Natural killer cell treated with Interleukin-12 subunit alpha and Interleukin-12 subunit beta and Interleukin-15 and Interleukin-18, amount 100 ng/mL, for 72 hours (primary cell): ENCODE measurements around the gene PLA2G4D. TPM values are rescaled to one million over a fixed set of nuclear protein-coding genes. Genes with fewer than 3 reads are reported as not detected.
"Not testable (repeated sequence)": the region's sequence is repeated elsewhere in the genome, so short reads cannot be mapped to it uniquely, and the experiment has no call there.

ENCODE experiments used
- ATAC-seq, 2 donors: fragments of 150-1000 bp; cut with Tn5 transposase in 1 of 2; sonication (Bioruptor Pico), chemical (Tn5 transposase) in 1 of 2; 2 replicates each; pipeline ENCODE4 v1.10.0; 2021
- DNase-seq: peaks from one replicate; pipeline ENCODE4 v3.0.0; 2022; ENCODE audit warnings: low spot score
- H3K27ac Mint-ChIP-seq, 2 donors: 1 replicate in 1 of 2; 2 replicates in 1 of 2; pipeline ENCODE4 v1.8.0; 2022; ENCODE audit warnings: mixed read lengths in 2 of 2, mild to moderate bottlenecking in 1 of 2, moderate library complexity in 1 of 2
- H3K27me3 Mint-ChIP-seq, 2 donors: 1 replicate in 1 of 2; 2 replicates in 1 of 2; pipeline ENCODE4 v1.8.0; 2022; ENCODE audit warnings: mixed read lengths in 2 of 2
- H3K36me3 Mint-ChIP-seq: one replicate; pipeline ENCODE4 v1.8.0; 2022; ENCODE audit warnings: mixed read lengths
- H3K4me1 Mint-ChIP-seq, 2 donors: 1 replicate in 1 of 2; 2 replicates in 1 of 2; pipeline ENCODE4 v1.8.0; 2022; ENCODE audit warnings: low read depth in 2 of 2, mixed read lengths in 2 of 2, mild to moderate bottlenecking in 1 of 2
- H3K4me3 Mint-ChIP-seq: one replicate; pipeline ENCODE4 v1.8.0; 2022; ENCODE audit warnings: mixed read lengths
- H3K9me3 Mint-ChIP-seq: 2 replicates; pipeline ENCODE4 v1.8.0; 2022; ENCODE audit warnings: mixed read lengths
- total RNA-seq, 2 donors: library from RNA; stranded (reverse); gene quantifications; one replicate each; pipeline ENCODE4 v1.2.3, GENCODE V29; 2022

PLA2G4D gene
- total RNA-seq, 2 donors from 2014 or later, result not detected

GRCh38 chr15:42110367-42110766 lies 16.0 kb upstream of the PLA2G4D start:
- no peak for DNase-seq
- H3K27ac Mint-ChIP-seq, result no peak overlapping the region
- no peak for ATAC-seq
- no peaks in the 10 kb centered on the region for H3K9me3 Mint-ChIP-seq
- H3K36me3 Mint-ChIP-seq, result no peaks in the 10 kb centered on the region
- H3K4me1 Mint-ChIP-seq, result no peaks in the 10 kb centered on the region
- H3K27me3 Mint-ChIP-seq, result peaks cover 30 to 50% of the 10 kb centered on the region in 2 donors
- no peak overlapping the region for H3K4me3 Mint-ChIP-seq

- Mint-ChIP-seq H3K36me3 (no peaks in the 10 kb centered on the region), H3K9me3 (no peaks in the 10 kb centered on the region), H3K4me1 (no peaks in the 10 kb centered on the region), H3K27me3 (peaks cover 26 to 49% of the 10 kb centered on the region in 2 donors), H3K27ac (no peak overlapping the region), H3K4me3 (no peak overlapping the region)
- DNase-seq, result no peak
- no peak for ATAC-seq
Measured at GRCh38 chr15:42108806-42109205, 14.4 kb upstream of the PLA2G4D start.

GRCh38 chr15:42108189-42108588 lies 13.8 kb upstream of the PLA2G4D start:
- Mint-ChIP-seq H3K27ac (no peak overlapping the region), H3K36me3 (no peaks in the 10 kb centered on the region), H3K4me3 (no peak overlapping the region), H3K9me3 (no peaks in the 10 kb centered on the region), H3K27me3 (peaks cover 22 to 43% of the 10 kb centered on the region in 2 donors), H3K4me1 (no peaks in the 10 kb centered on the region)
- ATAC-seq (no peak), DNase-seq (no peak)

- DNase-seq (no peak), ATAC-seq (peak in 1 of 2 donors; percentile 27)
- Mint-ChIP-seq H3K4me3 (no peak overlapping the region), H3K27me3 (peaks cover 22 to 39% of the 10 kb centered on the region in 2 donors), H3K36me3 (no peaks in the 10 kb centered on the region), H3K9me3 (no peaks in the 10 kb centered on the region), H3K4me1 (no peaks in the 10 kb centered on the region), H3K27ac (no peak overlapping the region)
Measured at GRCh38 chr15:42107473-42107872, 13.1 kb upstream of the PLA2G4D start.

- H3K27me3 Mint-ChIP-seq, result peaks cover 21 to 35% of the 10 kb centered on the region in 2 donors
- no peaks in the 10 kb centered on the region for H3K4me1 Mint-ChIP-seq
- no peak for ATAC-seq
- H3K27ac Mint-ChIP-seq, result no peak overlapping the region
- no peaks in the 10 kb centered on the region for H3K9me3 Mint-ChIP-seq
- no peaks in the 10 kb centered on the region for H3K36me3 Mint-ChIP-seq
- DNase-seq, result no peak
- no peak overlapping the region for H3K4me3 Mint-ChIP-seq
Measured at GRCh38 chr15:42106288-42106687, 11.9 kb upstream of the PLA2G4D start.

GRCh38 chr15:42104095-42104891 lies 9.9 kb upstream of the PLA2G4D start:
- peaks cover 11 to 20% of the 10 kb centered on the region in 2 donors for H3K27me3 Mint-ChIP-seq

GRCh38 chr15:42102646-42103235 lies 8.4 kb upstream of the PLA2G4D start:
- H3K36me3 Mint-ChIP-seq, result no peaks in the 10 kb centered on the region
- no peak overlapping the region for H3K4me3 Mint-ChIP-seq
- no peaks in the 10 kb centered on the region for H3K4me1 Mint-ChIP-seq
- ATAC-seq (peak in 1 of 2 donors; percentile 32), DNase-seq (no peak)
- peaks cover 6 to 13% of the 10 kb centered on the region in 2 donors for H3K27me3 Mint-ChIP-seq
- H3K27ac Mint-ChIP-seq, result no peak overlapping the region
- H3K9me3 Mint-ChIP-seq, result no peaks in the 10 kb centered on the region

More at GRCh38 chr15:42104095-42104891, 9.9 kb upstream of the PLA2G4D start:
- Mint-ChIP-seq H3K36me3 (no peaks in the 10 kb centered on the region), H3K9me3 (no peaks in the 10 kb centered on the region), H3K27ac (no peak overlapping the region), H3K4me1 (no peaks in the 10 kb centered on the region), H3K4me3 (no peak overlapping the region)
- ATAC-seq (no peak), DNase-seq (no peak)

- H3K27ac Mint-ChIP-seq, result no peak overlapping the region
- H3K36me3 Mint-ChIP-seq, result no peaks in the 10 kb centered on the region
- H3K4me3 Mint-ChIP-seq, result no peak overlapping the region
- H3K4me1 Mint-ChIP-seq, result no peaks in the 10 kb centered on the region
- no peak for DNase-seq
- H3K27me3 Mint-ChIP-seq, result peaks cover 8 to 13% of the 10 kb centered on the region in 2 donors
- no peak for ATAC-seq
- no peaks in the 10 kb centered on the region for H3K9me3 Mint-ChIP-seq
Measured at GRCh38 chr15:42101861-42102260, 7.5 kb upstream of the PLA2G4D start.

- H3K27ac Mint-ChIP-seq, result no peak overlapping the region
- H3K36me3 Mint-ChIP-seq, result no peaks in the 10 kb centered on the region
- H3K9me3 Mint-ChIP-seq, result no peaks in the 10 kb centered on the region
- ATAC-seq, result peak in 1 of 2 donors; percentile 48
- no peak overlapping the region for H3K4me3 Mint-ChIP-seq
- H3K27me3 Mint-ChIP-seq, result peaks cover 13 to 17% of the 10 kb centered on the region in 2 donors
- no peaks in the 10 kb centered on the region for H3K4me1 Mint-ChIP-seq
- DNase-seq, result no peak
Measured at GRCh38 chr15:42100021-42100800, 5.8 kb upstream of the PLA2G4D start.

- Mint-ChIP-seq H3K27ac (no peak overlapping the region), H3K27me3 (peaks cover 14 to 17% of the 10 kb centered on the region in 2 donors), H3K4me1 (no peaks in the 10 kb centered on the region), H3K9me3 (no peaks in the 10 kb centered on the region), H3K36me3 (no peaks in the 10 kb centered on the region), H3K4me3 (no peak overlapping the region)
- DNase-seq (no peak), ATAC-seq (peak in 1 of 2 donors; percentile 46)
Measured at GRCh38 chr15:42097018-42097417, 2.7 kb upstream of the PLA2G4D start.

- DNase-seq (no peak), ATAC-seq (no peak)
- Mint-ChIP-seq H3K27me3 (peaks cover 13 to 17% of the 10 kb centered on the region in 2 donors), H3K27ac (no peak overlapping the region), H3K4me3 (no peak overlapping the region), H3K4me1 (no peaks in the 10 kb centered on the region), H3K9me3 (no peaks in the 10 kb centered on the region), H3K36me3 (no peaks in the 10 kb centered on the region)
Measured at GRCh38 chr15:42093966-42094365, 396 bp downstream of the PLA2G4D start.

GRCh38 chr15:42092398-42093318 lies 1.7 kb downstream of the PLA2G4D start:
- Mint-ChIP-seq H3K4me3 (no peak overlapping the region), H3K9me3 (no peaks in the 10 kb centered on the region), H3K27me3 (peaks cover 6 to 16% of the 10 kb centered on the region in 2 donors), H3K4me1 (no peaks in the 10 kb centered on the region), H3K27ac (no peak overlapping the region), H3K36me3 (no peaks in the 10 kb centered on the region)
- ATAC-seq, result no peak
- no peak for DNase-seq

- not testable (repeated sequence) for DNase-seq, H3K36me3 Mint-ChIP-seq, H3K4me3 Mint-ChIP-seq, H3K27ac Mint-ChIP-seq, H3K9me3 Mint-ChIP-seq, H3K4me1 Mint-ChIP-seq, H3K27me3 Mint-ChIP-seq, ATAC-seq
Measured at GRCh38 chr15:42091753-42092397, 2.5 kb downstream of the PLA2G4D start.
